K562 (cell line): ENCODE measurements around the gene PCYT1A. TPM values are rescaled to one million over a fixed set of nuclear protein-coding genes. Genes with fewer than 3 reads are reported as not detected.

Source experiments
- ATAC-seq: fragments of 200-7000 bp; cut with Tn5 transposase; 3 replicates; pipeline ENCODE4 v1.9.1; 2020; ENCODE audit warnings: moderate library complexity
- BruUV-seq: library from RNA; stranded (reverse); fragments of 400-500 nt; replicated peaks from 2 replicates; lab custom pipeline; 2021; lab: Mats Ljungman, UMichigan
- CTCF ChIA-PET: fragments of 300-600 bp; formaldehyde crosslinking; extraction: SDS; loops from one replicate; lab custom pipeline; 2021; ENCODE audit warnings: low intra/inter-chr PET ratio; lab: Yijun Ruan, JAX
- POLR2A ChIA-PET: fragments of 300-600, 350-650 bp; sonication (Branson Sonifier 250); formaldehyde crosslinking; extraction: SDS; loops from one replicate; lab custom pipeline; 2021; ENCODE audit warnings: antibody characterized with exemption, inconsistent platforms; lab: Yijun Ruan, JAX
- DNase-seq, 4 experiments: peaks; one replicate each; pipeline versions ENCODE4 v3.0.0 to v3.0.0-alpha.2; 2011 to 2018; ENCODE audit warnings: low spot score in 3 of 4, mixed read lengths in 3 of 4; ENCODE audit errors: extremely low read depth in 1 of 4
- FAIRE-seq: peaks from 2 replicates; lab custom pipeline; 2011; peaks lifted over from hg19 to GRCh38; lab: Jason Lieb, UNC
- H2AFZ ChIP-seq: 2 replicates; pipeline ENCODE4 v1.6.0; 2011; ENCODE audit warnings: low read depth, low read length, control low read depth, inconsistent platforms
- H3K27ac ChIP-seq: fragments of 200-600 bp; 3 replicates; pipeline ENCODE4 v1.8.0; 2011; ENCODE audit warnings: low read depth, mild to moderate bottlenecking, control low read depth, inconsistent platforms, low read length, moderate library complexity, mixed read lengths; ENCODE audit errors: extremely low read depth
- H3K27me3 ChIP-seq, 2 experiments: fragments of 300-600 bp in 1 of 2; 2 replicates in 1 of 2; 3 replicates in 1 of 2; pipeline versions ENCODE4 v1.6.0 to v1.8.0; 2011; ENCODE audit warnings: inconsistent platforms in 2 of 2, low read length in 2 of 2, mild to moderate bottlenecking in 1 of 2, mixed read lengths in 1 of 2, moderate library complexity in 1 of 2; ENCODE audit not compliant: control insufficient read depth in 2 of 2, insufficient read depth in 2 of 2
- H3K36me3 ChIP-seq: fragments of 300-600 bp; 3 replicates; pipeline ENCODE4 v1.8.0; 2011; ENCODE audit warnings: mild to moderate bottlenecking, low read length, inconsistent platforms; ENCODE audit not compliant: control insufficient read depth, insufficient read depth
- H3K4me1 ChIP-seq, 2 experiments: fragments of 200-600 bp in 1 of 2; replicated peaks in 1 of 2; 2 replicates in 1 of 2; 3 replicates in 1 of 2; pipeline versions ENCODE4 v1.5.1 to v1.8.0; 2011; ENCODE audit warnings: inconsistent platforms in 2 of 2, low read length in 2 of 2, mild to moderate bottlenecking in 1 of 2, mixed read lengths in 1 of 2, moderate library complexity in 1 of 2; ENCODE audit not compliant: control insufficient read depth in 2 of 2, insufficient read depth in 2 of 2
- H3K4me2 ChIP-seq: 2 replicates; pipeline ENCODE4 v1.6.1; 2011; ENCODE audit warnings: low read length, control low read depth, inconsistent platforms, mixed read lengths; ENCODE audit not compliant: insufficient read depth
- H3K4me3 ChIP-seq: fragments of 200-600 bp; sonication (generic), shearing (Covaris generic); 2 replicates; pipeline ENCODE4 v1.5.1; 2016; ENCODE audit warnings: control low read depth, inconsistent platforms
- H3K79me2 ChIP-seq: fragments of 200-600 bp; 3 replicates; pipeline ENCODE4 v1.8.0; 2011; ENCODE audit warnings: low read length, inconsistent platforms; ENCODE audit not compliant: control insufficient read depth, insufficient read depth
- H3K9ac ChIP-seq, 2 experiments: 2 replicates each; pipeline versions ENCODE4 v1.6.0 to v1.6.1; 2011; ENCODE audit warnings: low read depth in 2 of 2, low read length in 2 of 2, control low read depth in 1 of 2, inconsistent platforms in 1 of 2, mild to moderate bottlenecking in 1 of 2, mixed read lengths in 1 of 2; ENCODE audit not compliant: insufficient read depth in 1 of 2
- H3K9me1 ChIP-seq: one replicate; pipeline ENCODE4 v1.6.0; 2011; ENCODE audit warnings: inconsistent platforms, mild to moderate bottlenecking, low read length, moderate library complexity; ENCODE audit not compliant: control insufficient read depth, insufficient read depth
- H3K9me3 ChIP-seq: replicated peaks from 2 replicates; pipeline ENCODE4 v1.5.1; 2011; ENCODE audit warnings: low read depth, low read length, inconsistent platforms; ENCODE audit not compliant: control insufficient read depth, insufficient read depth
- H4K20me1 ChIP-seq: replicated peaks from 2 replicates; pipeline ENCODE4 v1.6.1; 2011; ENCODE audit warnings: low read length, inconsistent platforms, mixed read lengths; ENCODE audit not compliant: control insufficient read depth, insufficient read depth
- BRCA1 ChIP-seq, 2 experiments: fragments of 450-650 bp in 1 of 2; sonication (generic) in 1 of 2; formaldehyde crosslinking in 1 of 2; IDR thresholded peaks; 2 replicates each; pipeline versions ENCODE4 v1.5.0 to v1.6.1; 2017 to 2020; ENCODE audit warnings: mild to moderate bottlenecking in 1 of 2, missing genetic modification reagents in 1 of 2
- CBFB ChIP-seq: sonication (generic); formaldehyde crosslinking; IDR thresholded peaks from 2 replicates; pipeline ENCODE4 v1.4.0; 2020; ENCODE audit warnings: mild to moderate bottlenecking, missing genetic modification reagents
- ELF2 ChIP-seq: fragments of 250-450 bp; sonication (Bioruptor Pico); IDR thresholded peaks from 2 replicates; pipeline ENCODE4 v1.5.0; 2021; ENCODE audit warnings: mild to moderate bottlenecking
- PML ChIP-seq: IDR thresholded peaks from 2 replicates; pipeline ENCODE4 v1.6.1; 2012; ENCODE audit warnings: low read length, inconsistent platforms
- RAD51 ChIP-seq: fragments of 450-650 bp; IDR thresholded peaks from 2 replicates; pipeline ENCODE4 v1.7.1; 2016; ENCODE audit warnings: low read depth, mild to moderate bottlenecking, borderline replicate concordance
- RBFOX2 ChIP-seq: fragments of 200-400 bp; formaldehyde crosslinking; IDR thresholded peaks from 2 replicates; pipeline ENCODE4 v1.6.1; 2017; ENCODE audit warnings: low read depth, mild to moderate bottlenecking, low read length, moderate library complexity
- RBM14 ChIP-seq: fragments of 200-400 bp; formaldehyde crosslinking; IDR thresholded peaks from 2 replicates; pipeline ENCODE4 v1.6.1; 2018; ENCODE audit warnings: low read depth, mild to moderate bottlenecking, low read length, moderate library complexity, borderline replicate concordance; ENCODE audit not compliant: insufficient read depth
- RBM17 ChIP-seq: fragments of 200-400 bp; formaldehyde crosslinking; IDR thresholded peaks from 2 replicates; pipeline ENCODE4 v1.6.1; 2017; ENCODE audit warnings: low read depth, mild to moderate bottlenecking, low read length, borderline replicate concordance
- THAP7 ChIP-seq: fragments of 250-450 bp; sonication (Bioruptor Pico); IDR thresholded peaks from 2 replicates; pipeline ENCODE4 v1.5.0; 2021
- ZNF282 ChIP-seq: sonication (generic); formaldehyde crosslinking; IDR thresholded peaks from 2 replicates; pipeline ENCODE4 v1.8.1; 2023; ENCODE audit warnings: missing genetic modification reagents
- ZNF354B ChIP-seq: fragments of 250-450 bp; sonication (Bioruptor Pico); IDR thresholded peaks from 2 replicates; pipeline ENCODE4 v1.4.0; 2020
- ZNF408 ChIP-seq: fragments of 250-450 bp; sonication (Bioruptor Pico); IDR thresholded peaks from 2 replicates; pipeline ENCODE4 v1.4.0; 2020; ENCODE audit warnings: low read depth, mild to moderate bottlenecking, moderate library complexity
- ZNF584 ChIP-seq: fragments of 200-800 bp; sonication (Bioruptor generic); IDR thresholded peaks from 2 replicates; pipeline ENCODE4 v1.6.1; 2016; ENCODE audit warnings: low read depth, mild to moderate bottlenecking, missing genetic modification characterization, missing compliant biosample characterization
- WGBS: fragments of 100-300 bp; shearing (Covaris generic); methylation state at CpG from one replicate; pipeline ENCODE4 v1.1.6; 2016; ENCODE audit warnings: low coverage, mixed read lengths; ENCODE audit not compliant: insufficient coverage; ENCODE audit errors: missing lambda C conversion rate; 5-methylcytosine and 5-hydroxymethylcytosine counted together
- in situ Hi-C: fragments of 300-500 bp; cut with MboI; formaldehyde crosslinking; loops from 4 replicates; pipeline ENCODE4 v1.15.0; 2018; ENCODE audit warnings: inconsistent platforms, mixed read lengths
- intact Hi-C: fragments of 100-400 bp; cut with micrococcal nuclease; formaldehyde crosslinking; loops from 2 replicates; pipeline ENCODE4 v1.14.2; 2022
- polyA plus RNA-seq, 8 experiments: library from polyadenylated mRNA; depleted of rRNA in 4 of 8; stranded (reverse) in 5 of 8; unstranded in 3 of 8; fragments of >200 nt; fragmentation: Nextera tagmentation in 2 of 8; fragmentation: Illumina TruSeq in 1 of 8; extraction: Ambion mirVana in 2 of 8; extraction: Trizol in 1 of 8; gene quantifications; 2 replicates each; pipeline versions ENCODE4 v1.2.1 to v1.2.3, GENCODE V29; 2011 to 2014; ENCODE audit warnings: inconsistent platforms in 1 of 8, missing spikeins in 1 of 8
- total RNA-seq, 7 experiments: library from RNA; depleted of rRNA in 6 of 7; stranded (reverse); fragments of >200 nt in 6 of 7; fragmentation: Illumina TruSeq in 2 of 7; extraction: Trizol in 2 of 7; gene quantifications; 2 replicates each; pipeline versions ENCODE4 v1.2.1 to v1.2.3, GENCODE V29; 2011 to 2021; ENCODE audit warnings: low replicate concordance in 1 of 7

Gene PCYT1A
- total and polyA plus RNA-seq, 9 of the 15 experiments (the other 6 are each of a cell fraction or from before 2014, with no cell fraction given): 13.4 to 62.8 (median 49.4) TPM

GRCh38 chr3:196195664-196196265, 91.8 kb downstream of the PCYT1A start:
- FAIRE-seq: no peak

More at GRCh38 chr3:196195664-196196265, 91.8 kb downstream of the PCYT1A start:
- Histone ChIP-seq H3K9ac (peak overlapping the region in 1 of 2 experiments; percentile 80; a peak in 2 of 4 replicates), H4K20me1 (no peaks in the 10 kb centered on the region), H3K9me3 (no peaks in the 10 kb centered on the region), H3K79me2 (peaks cover 25% of the 10 kb centered on the region), H3K4me1 (peaks cover 43 to 76% of the 10 kb centered on the region in 2 experiments), H2AFZ (no peak overlapping the region; the same call in 1 of the 2 replicates), H3K27ac (no peak overlapping the region), H3K36me3 (no peaks in the 10 kb centered on the region), H3K9me1 (no peaks in the 10 kb centered on the region), H3K4me2 (peak overlapping the region; percentile 5; the same call in 1 of the 2 replicates), H3K4me3 (no peak overlapping the region), H3K27me3 (no peaks in the 10 kb centered on the region)
- no TSS peak for BruUV-seq
- CTCF ChIA-PET: interaction anchor here (1.7 to 4.0 kb wide), 3 partner anchors 122 to 173 kb away, joined by 16 to 49 read pairs (median 19); no protein-coding TSS in a partner anchor
- TF ChIP-seq RBFOX2 (0 out of 2 replicates have a peak, but pooled peaks have one; percentile 16), RBM17 (no peak), ELF2 (CRISPR knock-in tag) (no peak), RBM14 (no peak), ZNF408 (no peak), PML (no peak), ZNF282 (CRISPR knock-in tag) (no peak), CBFB (CRISPR knock-in tag) (peak; percentile 6; the same call in 1 of the 2 replicates), THAP7 (no peak), ZNF354B (CRISPR knock-in tag) (no peak), RAD51 (no peak), ZNF584 (CRISPR knock-in tag) (no peak), BRCA1 (IDR thresholded peaks at IDR 0.05) (no peak), BRCA1 (CRISPR knock-in tag; IDR thresholded peaks at IDR 0.05) (0 out of 2 replicates have a peak, but pooled peaks have one; percentile 34)
- DNase-seq: no peak
- intact Hi-C loops (loop anchor here (1.0 to 10.0 kb wide), 6 partner anchors 53 to 481 kb away; no protein-coding TSS in a partner anchor), in situ Hi-C loops (no loop called here)
- ATAC-seq: no peak
- 70% methylated on average over 12 of the region's 14 CpGs for WGBS
- POLR2A ChIA-PET: interaction anchor here (0.7 to 2.5 kb wide), 5 partner anchors 116 to 173 kb away, joined by 3 to 11 read pairs (median 4); no protein-coding TSS in a partner anchor
